ENCODE measurements around the gene FAM135A. TPM values are rescaled to one million over a fixed set of nuclear protein-coding genes. Genes with fewer than 3 reads are reported as not detected.

The FAM135A gene
- total and polyA plus RNA-seq, 2 of the 13 experiments (the other 11 are each of a cell fraction or from before 2014, with no cell fraction given) = 26.9 to 31.5 TPM

DNA sequence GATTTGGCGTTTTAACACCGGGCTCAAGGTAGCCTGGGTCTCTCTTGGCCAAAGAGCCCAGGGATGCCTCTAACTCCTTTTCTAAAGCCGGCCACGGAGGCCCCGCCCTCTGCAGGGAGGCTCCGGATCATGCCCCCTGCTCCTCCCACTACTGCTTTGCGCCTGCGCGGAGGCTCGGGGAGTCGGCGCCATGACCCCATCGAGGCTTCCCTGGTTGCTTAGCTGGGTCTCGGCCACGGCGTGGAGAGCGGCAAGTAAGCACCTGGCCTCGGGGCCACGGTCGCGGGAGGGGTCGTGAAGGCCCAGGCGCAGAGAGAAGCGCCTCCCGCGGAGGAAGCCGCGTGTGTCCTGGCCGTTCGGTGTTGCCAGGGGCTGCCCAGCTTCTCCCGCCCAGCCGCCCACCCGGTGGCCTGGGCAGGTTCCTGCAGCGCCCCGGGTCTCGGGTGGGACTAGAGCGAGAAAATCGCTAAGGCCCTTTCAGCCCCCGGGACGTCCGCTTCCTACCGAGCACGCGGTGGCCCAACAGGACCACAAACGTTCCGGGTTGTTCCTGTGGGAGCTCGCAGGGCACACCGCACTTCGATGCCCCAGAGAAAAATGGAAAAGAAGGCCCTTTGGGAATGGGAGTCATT, 153.6 kb downstream of the FAM135A start, which contains the start of gene SDHAF4 (continued):
- TF ChIP-seq, protein P1, sequence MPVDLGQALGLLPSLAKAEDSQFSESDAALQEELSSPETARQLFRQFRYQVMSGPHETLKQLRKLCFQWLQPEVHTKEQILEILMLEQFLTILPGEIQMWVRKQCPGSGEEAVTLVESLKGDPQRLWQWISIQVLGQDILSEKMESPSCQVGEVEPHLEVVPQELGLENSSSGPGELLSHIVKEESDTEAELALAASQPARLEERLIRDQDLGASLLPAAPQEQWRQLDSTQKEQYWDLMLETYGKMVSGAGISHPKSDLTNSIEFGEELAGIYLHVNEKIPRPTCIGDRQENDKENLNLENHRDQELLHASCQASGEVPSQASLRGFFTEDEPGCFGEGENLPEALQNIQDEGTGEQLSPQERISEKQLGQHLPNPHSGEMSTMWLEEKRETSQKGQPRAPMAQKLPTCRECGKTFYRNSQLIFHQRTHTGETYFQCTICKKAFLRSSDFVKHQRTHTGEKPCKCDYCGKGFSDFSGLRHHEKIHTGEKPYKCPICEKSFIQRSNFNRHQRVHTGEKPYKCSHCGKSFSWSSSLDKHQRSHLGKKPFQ (CRISPR knock-in tag; IDR thresholded peaks at IDR 0.05; ENCODE audit: insufficient replicate concordance) = peak; percentile 89
- TF ChIP-seq ZSCAN21 (CRISPR knock-in tag; IDR thresholded peaks at IDR 0.05; ENCODE audit: borderline replicate concordance) = peak; percentile 94
- no peak for TF ChIP-seq NFIB (CRISPR knock-in tag; IDR thresholded peaks at IDR 0.05; ENCODE audit: borderline replicate concordance)
- TF ChIP-seq, protein P2, sequence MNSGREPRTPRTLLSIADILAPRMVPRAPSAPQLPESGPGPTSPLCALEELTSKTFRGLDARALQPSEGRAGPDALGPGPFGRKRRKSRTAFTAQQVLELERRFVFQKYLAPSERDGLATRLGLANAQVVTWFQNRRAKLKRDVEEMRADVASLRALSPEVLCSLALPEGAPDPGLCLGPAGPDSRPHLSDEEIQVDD (CRISPR knock-in tag; IDR thresholded peaks at IDR 0.05; ENCODE audit: borderline replicate concordance) = peak; percentile 86; the same call in 1 of the 2 replicates
- TF ChIP-seq, protein P3, sequence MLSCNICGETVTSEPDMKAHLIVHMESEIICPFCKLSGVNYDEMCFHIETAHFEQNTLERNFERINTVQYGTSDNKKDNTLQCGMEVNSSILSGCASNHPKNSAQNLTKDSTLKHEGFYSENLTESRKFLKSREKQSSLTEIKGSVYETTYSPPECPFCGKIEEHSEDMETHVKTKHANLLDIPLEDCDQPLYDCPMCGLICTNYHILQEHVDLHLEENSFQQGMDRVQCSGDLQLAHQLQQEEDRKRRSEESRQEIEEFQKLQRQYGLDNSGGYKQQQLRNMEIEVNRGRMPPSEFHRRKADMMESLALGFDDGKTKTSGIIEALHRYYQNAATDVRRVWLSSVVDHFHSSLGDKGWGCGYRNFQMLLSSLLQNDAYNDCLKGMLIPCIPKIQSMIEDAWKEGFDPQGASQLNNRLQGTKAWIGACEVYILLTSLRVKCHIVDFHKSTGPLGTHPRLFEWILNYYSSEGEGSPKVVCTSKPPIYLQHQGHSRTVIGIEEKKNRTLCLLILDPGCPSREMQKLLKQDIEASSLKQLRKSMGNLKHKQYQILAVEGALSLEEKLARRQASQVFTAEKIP (CRISPR knock-in tag; IDR thresholded peaks at IDR 0.05; ENCODE audit: borderline replicate concordance) = no peak
- peak; percentile 66; the same call in 1 of the 2 replicates for TF ChIP-seq MIER3 (CRISPR knock-in tag; IDR thresholded peaks at IDR 0.05; ENCODE audit: borderline replicate concordance)
- TF ChIP-seq, protein P4, sequence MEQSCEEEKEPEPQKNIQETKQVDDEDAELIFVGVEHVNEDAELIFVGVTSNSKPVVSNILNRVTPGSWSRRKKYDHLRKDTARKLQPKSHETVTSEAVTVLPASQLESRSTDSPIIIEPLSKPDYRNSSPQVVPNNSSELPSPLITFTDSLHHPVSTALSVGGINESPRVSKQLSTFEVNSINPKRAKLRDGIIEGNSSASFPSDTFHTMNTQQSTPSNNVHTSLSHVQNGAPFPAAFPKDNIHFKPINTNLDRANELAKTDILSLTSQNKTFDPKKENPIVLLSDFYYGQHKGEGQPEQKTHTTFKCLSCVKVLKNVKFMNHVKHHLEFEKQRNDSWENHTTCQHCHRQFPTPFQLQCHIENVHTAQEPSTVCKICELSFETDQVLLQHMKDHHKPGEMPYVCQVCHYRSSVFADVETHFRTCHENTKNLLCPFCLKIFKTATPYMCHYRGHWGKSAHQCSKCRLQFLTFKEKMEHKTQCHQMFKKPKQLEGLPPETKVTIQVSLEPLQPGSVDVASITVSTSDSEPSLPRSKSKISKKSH (CRISPR knock-in tag; IDR thresholded peaks at IDR 0.05; ENCODE audit: borderline replicate concordance) = peak; percentile 98
- TF ChIP-seq, protein P5, sequence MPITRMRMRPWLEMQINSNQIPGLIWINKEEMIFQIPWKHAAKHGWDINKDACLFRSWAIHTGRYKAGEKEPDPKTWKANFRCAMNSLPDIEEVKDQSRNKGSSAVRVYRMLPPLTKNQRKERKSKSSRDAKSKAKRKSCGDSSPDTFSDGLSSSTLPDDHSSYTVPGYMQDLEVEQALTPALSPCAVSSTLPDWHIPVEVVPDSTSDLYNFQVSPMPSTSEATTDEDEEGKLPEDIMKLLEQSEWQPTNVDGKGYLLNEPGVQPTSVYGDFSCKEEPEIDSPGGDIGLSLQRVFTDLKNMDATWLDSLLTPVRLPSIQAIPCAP (CRISPR knock-in tag; IDR thresholded peaks at IDR 0.05; ENCODE audit: low read depth) = no peak
- TF ChIP-seq NFRKB (IDR thresholded peaks at IDR 0.05) = no peak
- peak; percentile 84; the same call in 1 of the 2 replicates for TF ChIP-seq ZFP90 (CRISPR knock-in tag; IDR thresholded peaks at IDR 0.05; ENCODE audit: borderline replicate concordance)
- TF ChIP-seq PLRG1 (conservative IDR thresholded peaks at IDR 0.05) = no peak
- TF ChIP-seq ARNTL (CRISPR knock-in tag; IDR thresholded peaks at IDR 0.05) = no peak; the same call in 1 of the 2 replicates
- TF ChIP-seq ZNF761 (CRISPR knock-in tag; conservative IDR thresholded peaks at IDR 0.05) = peak; percentile 94
- no peak for TF ChIP-seq ZNF234 (CRISPR knock-in tag; conservative IDR thresholded peaks at IDR 0.05)
- TF ChIP-seq ZNF501 (CRISPR knock-in tag; IDR thresholded peaks at IDR 0.05) = peak; percentile 85
- TF ChIP-seq PITX1 (CRISPR knock-in tag; IDR thresholded peaks at IDR 0.05) = peak; percentile 82
- TF ChIP-seq ZBTB42 (CRISPR knock-in tag; IDR thresholded peaks at IDR 0.05) = no peak
- TF ChIP-seq, protein P6, sequence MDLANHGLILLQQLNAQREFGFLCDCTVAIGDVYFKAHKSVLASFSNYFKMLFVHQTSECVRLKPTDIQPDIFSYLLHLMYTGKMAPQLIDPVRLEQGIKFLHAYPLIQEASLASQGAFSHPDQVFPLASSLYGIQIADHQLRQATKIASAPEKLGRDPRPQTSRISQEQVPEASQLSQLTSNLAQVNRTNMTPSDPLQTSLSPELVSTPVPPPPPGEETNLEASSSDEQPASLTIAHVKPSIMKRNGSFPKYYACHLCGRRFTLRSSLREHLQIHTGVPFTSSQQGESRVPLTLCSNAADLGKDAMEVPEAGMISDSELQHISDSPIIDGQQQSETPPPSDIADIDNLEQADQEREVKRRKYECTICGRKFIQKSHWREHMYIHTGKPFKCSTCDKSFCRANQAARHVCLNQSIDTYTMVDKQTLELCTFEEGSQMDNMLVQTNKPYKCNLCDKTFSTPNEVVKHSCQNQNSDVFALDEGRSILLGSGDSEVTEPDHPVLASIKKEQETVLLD (CRISPR knock-in tag; IDR thresholded peaks at IDR 0.05; ENCODE audit: low read depth) = no peak
- TF ChIP-seq ZNF83 (CRISPR knock-in tag; IDR thresholded peaks at IDR 0.05; ENCODE audit: borderline replicate concordance) = peak; percentile 94
- peak; percentile 84; the same call in 1 of the 2 replicates for TF ChIP-seq ZNF772 (CRISPR knock-in tag; IDR thresholded peaks at IDR 0.05)
- peak; percentile 78 for TF ChIP-seq SAP130 (CRISPR knock-in tag; IDR thresholded peaks at IDR 0.05; ENCODE audit: low read depth)
- TF ChIP-seq RARA (CRISPR knock-in tag; IDR thresholded peaks at IDR 0.05) = no peak
